GM21737 (cell line): Measurements from ENCODE around the gene KCNJ15.
"Not testable (repeated sequence)": the region's sequence is repeated elsewhere in the genome, so short reads cannot be mapped to it uniquely, and the experiment has no call there.

ENCODE experiments used
- ATAC-seq: cut with Tn5 transposase; IDR thresholded peaks from one replicate; pipeline ENCODE4 v1.9.1; 2021; ENCODE audit warnings: mild to moderate bottlenecking, moderate library complexity; ENCODE audit not compliant: unreplicated experiment

Gene KCNJ15

GRCh38 chr21:38256599-38257302 lies at the start of gene KCNJ15:
KCNJ15 (plus strand) TSS chr21:38256991; CDS start chr21:38299262, 42,271 bp downstream.
- no peak for ATAC-seq

- ATAC-seq = no peak
Observed at GRCh38 chr21:38208118-38208517, 48.7 kb upstream of the KCNJ15 start.

DNA sequence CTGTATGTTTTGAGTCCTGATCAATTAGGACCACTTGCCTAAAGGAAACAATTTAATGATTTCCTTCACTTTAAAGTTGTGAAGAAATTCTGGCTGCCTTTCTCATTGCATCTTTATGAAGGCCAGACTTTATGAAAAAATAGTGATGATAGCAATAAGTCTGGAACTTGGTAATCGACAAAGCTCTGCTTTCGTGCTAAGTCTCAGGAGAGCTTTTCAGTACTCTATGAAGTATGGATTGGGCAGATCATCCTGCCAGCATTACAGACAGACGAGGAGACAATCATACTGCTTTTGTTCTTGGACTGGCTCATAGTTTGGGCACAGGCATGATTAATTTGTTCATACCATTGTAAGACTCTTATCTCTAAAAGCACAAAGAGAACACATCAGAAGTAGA lies 45.5 kb upstream of the KCNJ15 start:
- ATAC-seq = no peak

GRCh38 chr21:38212706-38213105 lies 44.1 kb upstream of the KCNJ15 start:
- no peak for ATAC-seq

- no peak for ATAC-seq
Observed at GRCh38 chr21:38219049-38219628, 37.7 kb upstream of the KCNJ15 start.

- no peak for ATAC-seq
Observed at GRCh38 chr21:38220270-38220737, 36.5 kb upstream of the KCNJ15 start.

- ATAC-seq = peak; percentile 63
Observed at GRCh38 chr21:38221594-38221993, 35.2 kb upstream of the KCNJ15 start.

- no peak for ATAC-seq
Observed at GRCh38 chr21:38223893-38224540, 32.8 kb upstream of the KCNJ15 start.

- ATAC-seq = no peak
Observed at GRCh38 chr21:38227401-38227800, 29.4 kb upstream of the KCNJ15 start.

GRCh38 chr21:38228115-38228514 lies 28.7 kb upstream of the KCNJ15 start:
- no peak for ATAC-seq

DNA sequence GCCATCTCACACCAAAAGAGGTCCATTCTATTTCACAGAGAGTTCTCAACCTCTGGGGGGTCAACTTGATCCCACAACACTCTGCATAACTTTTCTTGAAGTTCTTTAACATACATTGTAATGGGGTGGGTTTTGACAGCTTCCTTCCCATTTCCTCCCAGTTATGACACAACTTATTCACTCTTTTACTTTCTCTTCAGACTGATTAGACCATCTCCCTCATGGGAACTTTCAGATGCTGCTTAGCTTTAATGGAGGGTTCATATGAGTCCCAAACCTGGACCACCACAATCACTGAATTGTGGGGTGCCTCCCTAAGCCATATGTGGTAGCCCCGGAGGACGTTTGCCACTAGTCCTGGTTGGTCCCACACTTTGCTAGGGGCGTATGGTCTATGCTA lies 28.3 kb upstream of the KCNJ15 start:
- ATAC-seq = no peak

DNA sequence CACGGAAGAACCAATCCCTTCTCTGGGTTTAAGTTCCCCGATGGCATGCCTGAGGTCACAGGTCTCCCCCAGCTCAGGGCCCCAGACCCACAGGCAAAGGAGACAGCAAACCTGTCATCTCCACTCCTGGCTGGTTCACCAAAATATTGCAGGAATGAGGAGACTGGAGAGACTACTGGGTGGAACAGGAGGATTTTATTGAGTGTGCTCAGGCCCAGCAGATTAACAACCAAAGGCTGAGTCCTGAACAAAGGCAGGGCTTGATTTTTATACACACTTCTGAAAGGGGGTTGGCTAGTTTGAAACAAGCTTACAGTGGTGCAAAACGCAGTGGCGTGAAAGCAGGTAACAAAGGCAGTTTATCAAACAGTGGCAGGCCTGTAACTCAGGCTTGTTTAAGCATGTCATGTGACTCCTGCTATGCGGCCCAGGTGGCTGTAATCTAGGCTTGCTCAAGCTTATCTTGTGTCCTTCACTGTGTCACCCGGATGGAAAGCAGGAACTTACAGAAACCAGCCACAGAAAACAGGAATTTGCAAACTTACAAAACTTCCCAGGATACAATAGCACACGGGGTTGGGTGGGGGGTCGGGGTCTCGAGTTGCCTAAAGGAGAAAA lies 27.4 kb upstream of the KCNJ15 start:
- ATAC-seq = no peak

DNA sequence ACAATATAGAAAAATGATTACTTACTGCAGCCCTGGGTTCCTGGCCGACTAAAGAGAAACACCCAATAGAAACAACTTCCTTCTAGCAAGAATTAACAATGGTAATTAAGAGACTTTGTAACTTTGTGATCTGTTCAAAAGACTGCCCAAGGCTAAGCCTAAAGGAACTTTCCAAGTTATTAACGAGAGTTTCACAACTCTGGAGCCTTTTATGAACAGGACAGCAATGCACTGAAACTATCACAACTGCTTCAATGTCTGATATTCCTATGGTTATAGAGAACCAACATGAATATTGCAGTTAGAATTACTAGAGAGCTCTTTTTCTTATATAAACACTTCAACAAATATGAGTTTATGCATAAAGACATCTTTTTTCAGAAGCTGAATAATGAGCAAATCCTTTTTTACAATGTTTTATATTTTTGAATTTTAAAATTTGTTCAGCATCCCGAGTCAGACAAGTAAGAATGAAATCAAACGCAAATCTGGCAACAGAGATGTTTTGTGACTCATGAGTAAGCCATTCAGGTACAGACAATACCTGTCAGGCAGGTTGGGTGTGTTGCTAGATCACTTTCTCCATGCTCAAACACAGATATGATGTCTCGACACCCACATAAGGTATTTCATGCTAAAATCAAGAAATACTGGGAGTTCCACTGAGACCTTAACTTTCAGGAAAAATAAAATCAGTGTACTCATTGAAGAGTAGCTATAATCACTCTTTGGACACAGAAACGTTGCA lies 22.2 kb upstream of the KCNJ15 start:
- no peak for ATAC-seq

- ATAC-seq = not testable (repeated sequence)
Observed at GRCh38 chr21:38235251-38235650, 21.5 kb upstream of the KCNJ15 start.

- no peak for ATAC-seq
Observed at GRCh38 chr21:38236232-38236631, 20.6 kb upstream of the KCNJ15 start.

- ATAC-seq = no peak
Observed at GRCh38 chr21:38239672-38240071, 17.1 kb upstream of the KCNJ15 start.

- ATAC-seq = no peak
Observed at GRCh38 chr21:38240129-38240528, 16.7 kb upstream of the KCNJ15 start.

GRCh38 chr21:38241029-38241740 lies 15.6 kb upstream of the KCNJ15 start:
- ATAC-seq = no peak

DNA sequence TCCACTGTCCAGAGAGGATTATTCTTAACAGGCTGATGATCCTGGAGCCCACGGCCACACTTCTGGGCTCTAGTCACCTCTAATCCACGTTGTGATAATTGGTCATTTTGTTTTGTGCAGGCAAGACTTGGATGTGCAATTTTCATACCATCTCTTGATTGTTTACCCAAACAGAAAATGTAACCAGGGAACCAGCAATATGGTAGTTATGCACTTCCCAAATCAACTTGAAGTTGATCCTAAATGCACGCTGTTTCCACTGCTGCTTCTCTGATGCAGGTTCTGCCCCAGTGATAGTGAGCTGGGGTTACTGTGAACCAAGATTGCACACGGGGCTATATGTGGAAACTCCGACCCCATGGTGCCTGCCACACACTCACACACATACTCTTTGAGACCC lies 14.7 kb upstream of the KCNJ15 start:
- ATAC-seq = no peak

- ATAC-seq = no peak
Observed at GRCh38 chr21:38243732-38244406, 12.9 kb upstream of the KCNJ15 start.
